ENCODE results near the gene MAST2. TPM values are rescaled to one million over a fixed set of nuclear protein-coding genes. Genes with fewer than 3 reads are reported as not detected.

MAST2 gene
- total RNA-seq, 1 experiment from 2014 or later, result 37.2 TPM

DNA sequence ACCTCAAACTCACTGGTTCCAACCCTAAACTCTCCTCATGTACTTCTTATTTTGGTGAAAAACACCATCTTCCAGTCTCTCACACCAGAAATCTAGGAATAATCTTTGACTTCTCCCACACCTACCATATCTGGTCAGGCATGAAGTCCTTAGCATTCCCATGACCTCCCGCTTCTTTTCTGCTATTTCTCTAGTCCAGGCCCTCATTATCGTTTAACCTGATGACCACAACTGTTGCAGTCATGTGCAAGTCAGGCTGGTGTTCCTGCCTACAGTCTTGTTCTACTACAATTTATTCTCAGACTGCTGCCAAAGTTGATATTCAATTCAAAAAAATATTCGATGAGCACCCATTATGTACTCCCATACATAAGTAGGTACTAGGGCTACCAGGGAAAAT is 257.7 kb downstream of the MAST2 start:
- H3K36me3 Mint-ChIP-seq, result peaks cover 31% of the 10 kb centered on the region
- H3K4me3 Mint-ChIP-seq, result no peak overlapping the region
- ChIA-PET POLR2A (no interaction called here), CTCF (no interaction called here)
- no peak for ATAC-seq
- no peak for DNase-seq (ENCODE audit: low spot score)
- no peak overlapping the region for H3K27ac Mint-ChIP-seq
- H3K4me1 Mint-ChIP-seq, result peaks cover 3% of the 10 kb centered on the region; the same call in 1 of the 2 replicates
- H3K27me3 Mint-ChIP-seq (ENCODE audit: low read depth), result no peaks in the 10 kb centered on the region; the same call in 1 of the 2 replicates
- H3K9me3 Mint-ChIP-seq, result peaks cover 18% of the 10 kb centered on the region
- TF ChIP-seq PRRX2 (CRISPR knock-in tag; IDR thresholded peaks at IDR 0.05) (no peak), KAT7 (CRISPR knock-in tag; IDR thresholded peaks at IDR 0.05; ENCODE audit: borderline replicate concordance) (no peak), NR2C2 (CRISPR knock-in tag; IDR thresholded peaks at IDR 0.05) (no peak), RORB (CRISPR knock-in tag; IDR thresholded peaks at IDR 0.05) (no peak), NFE2L1 (CRISPR knock-in tag; IDR thresholded peaks at IDR 0.05) (no peak), ZNF416 (CRISPR knock-in tag; IDR thresholded peaks at IDR 0.05) (no peak), ELF4 (CRISPR knock-in tag; IDR thresholded peaks at IDR 0.05; ENCODE audit: low read depth) (no peak), ETV6 (CRISPR knock-in tag; IDR thresholded peaks at IDR 0.05) (no peak), SMAD4 (CRISPR knock-in tag; IDR thresholded peaks at IDR 0.05) (no peak), RELA (CRISPR knock-in tag; IDR thresholded peaks at IDR 0.05; ENCODE audit: borderline replicate concordance) (no peak), ZNF317 (CRISPR knock-in tag; IDR thresholded peaks at IDR 0.05; ENCODE audit: borderline replicate concordance, low read depth) (no peak), FOXK1 (CRISPR knock-in tag; IDR thresholded peaks at IDR 0.05) (no peak), SP1 (CRISPR knock-in tag; conservative IDR thresholded peaks at IDR 0.05) (no peak)
- TF ChIP-seq, protein P1, sequence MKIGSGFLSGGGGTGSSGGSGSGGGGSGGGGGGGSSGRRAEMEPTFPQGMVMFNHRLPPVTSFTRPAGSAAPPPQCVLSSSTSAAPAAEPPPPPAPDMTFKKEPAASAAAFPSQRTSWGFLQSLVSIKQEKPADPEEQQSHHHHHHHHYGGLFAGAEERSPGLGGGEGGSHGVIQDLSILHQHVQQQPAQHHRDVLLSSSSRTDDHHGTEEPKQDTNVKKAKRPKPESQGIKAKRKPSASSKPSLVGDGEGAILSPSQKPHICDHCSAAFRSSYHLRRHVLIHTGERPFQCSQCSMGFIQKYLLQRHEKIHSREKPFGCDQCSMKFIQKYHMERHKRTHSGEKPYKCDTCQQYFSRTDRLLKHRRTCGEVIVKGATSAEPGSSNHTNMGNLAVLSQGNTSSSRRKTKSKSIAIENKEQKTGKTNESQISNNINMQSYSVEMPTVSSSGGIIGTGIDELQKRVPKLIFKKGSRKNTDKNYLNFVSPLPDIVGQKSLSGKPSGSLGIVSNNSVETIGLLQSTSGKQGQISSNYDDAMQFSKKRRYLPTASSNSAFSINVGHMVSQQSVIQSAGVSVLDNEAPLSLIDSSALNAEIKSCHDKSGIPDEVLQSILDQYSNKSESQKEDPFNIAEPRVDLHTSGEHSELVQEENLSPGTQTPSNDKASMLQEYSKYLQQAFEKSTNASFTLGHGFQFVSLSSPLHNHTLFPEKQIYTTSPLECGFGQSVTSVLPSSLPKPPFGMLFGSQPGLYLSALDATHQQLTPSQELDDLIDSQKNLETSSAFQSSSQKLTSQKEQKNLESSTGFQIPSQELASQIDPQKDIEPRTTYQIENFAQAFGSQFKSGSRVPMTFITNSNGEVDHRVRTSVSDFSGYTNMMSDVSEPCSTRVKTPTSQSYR (CRISPR knock-in tag; IDR thresholded peaks at IDR 0.05), result no peak
- TF ChIP-seq, protein P2, sequence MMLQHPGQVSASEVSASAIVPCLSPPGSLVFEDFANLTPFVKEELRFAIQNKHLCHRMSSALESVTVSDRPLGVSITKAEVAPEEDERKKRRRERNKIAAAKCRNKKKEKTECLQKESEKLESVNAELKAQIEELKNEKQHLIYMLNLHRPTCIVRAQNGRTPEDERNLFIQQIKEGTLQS (CRISPR knock-in tag; conservative IDR thresholded peaks at IDR 0.05), result no peak
- TF ChIP-seq, protein P3, sequence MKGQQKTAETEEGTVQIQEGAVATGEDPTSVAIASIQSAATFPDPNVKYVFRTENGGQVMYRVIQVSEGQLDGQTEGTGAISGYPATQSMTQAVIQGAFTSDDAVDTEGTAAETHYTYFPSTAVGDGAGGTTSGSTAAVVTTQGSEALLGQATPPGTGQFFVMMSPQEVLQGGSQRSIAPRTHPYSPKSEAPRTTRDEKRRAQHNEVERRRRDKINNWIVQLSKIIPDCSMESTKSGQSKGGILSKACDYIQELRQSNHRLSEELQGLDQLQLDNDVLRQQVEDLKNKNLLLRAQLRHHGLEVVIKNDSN (CRISPR knock-in tag; IDR thresholded peaks at IDR 0.05), result no peak
- TF ChIP-seq, protein P4, sequence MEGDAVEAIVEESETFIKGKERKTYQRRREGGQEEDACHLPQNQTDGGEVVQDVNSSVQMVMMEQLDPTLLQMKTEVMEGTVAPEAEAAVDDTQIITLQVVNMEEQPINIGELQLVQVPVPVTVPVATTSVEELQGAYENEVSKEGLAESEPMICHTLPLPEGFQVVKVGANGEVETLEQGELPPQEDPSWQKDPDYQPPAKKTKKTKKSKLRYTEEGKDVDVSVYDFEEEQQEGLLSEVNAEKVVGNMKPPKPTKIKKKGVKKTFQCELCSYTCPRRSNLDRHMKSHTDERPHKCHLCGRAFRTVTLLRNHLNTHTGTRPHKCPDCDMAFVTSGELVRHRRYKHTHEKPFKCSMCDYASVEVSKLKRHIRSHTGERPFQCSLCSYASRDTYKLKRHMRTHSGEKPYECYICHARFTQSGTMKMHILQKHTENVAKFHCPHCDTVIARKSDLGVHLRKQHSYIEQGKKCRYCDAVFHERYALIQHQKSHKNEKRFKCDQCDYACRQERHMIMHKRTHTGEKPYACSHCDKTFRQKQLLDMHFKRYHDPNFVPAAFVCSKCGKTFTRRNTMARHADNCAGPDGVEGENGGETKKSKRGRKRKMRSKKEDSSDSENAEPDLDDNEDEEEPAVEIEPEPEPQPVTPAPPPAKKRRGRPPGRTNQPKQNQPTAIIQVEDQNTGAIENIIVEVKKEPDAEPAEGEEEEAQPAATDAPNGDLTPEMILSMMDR (IDR thresholded peaks at IDR 0.05), result no peak
- TF ChIP-seq, protein P5, sequence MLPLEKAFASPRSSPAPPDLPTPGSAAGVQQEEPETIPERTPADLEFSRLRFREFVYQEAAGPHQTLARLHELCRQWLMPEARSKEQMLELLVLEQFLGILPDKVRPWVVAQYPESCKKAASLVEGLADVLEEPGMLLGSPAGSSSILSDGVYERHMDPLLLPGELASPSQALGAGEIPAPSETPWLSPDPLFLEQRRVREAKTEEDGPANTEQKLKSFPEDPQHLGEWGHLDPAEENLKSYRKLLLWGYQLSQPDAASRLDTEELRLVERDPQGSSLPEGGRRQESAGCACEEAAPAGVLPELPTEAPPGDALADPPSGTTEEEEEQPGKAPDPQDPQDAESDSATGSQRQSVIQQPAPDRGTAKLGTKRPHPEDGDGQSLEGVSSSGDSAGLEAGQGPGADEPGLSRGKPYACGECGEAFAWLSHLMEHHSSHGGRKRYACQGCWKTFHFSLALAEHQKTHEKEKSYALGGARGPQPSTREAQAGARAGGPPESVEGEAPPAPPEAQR (CRISPR knock-in tag; IDR thresholded peaks at IDR 0.05), result no peak

DNA sequence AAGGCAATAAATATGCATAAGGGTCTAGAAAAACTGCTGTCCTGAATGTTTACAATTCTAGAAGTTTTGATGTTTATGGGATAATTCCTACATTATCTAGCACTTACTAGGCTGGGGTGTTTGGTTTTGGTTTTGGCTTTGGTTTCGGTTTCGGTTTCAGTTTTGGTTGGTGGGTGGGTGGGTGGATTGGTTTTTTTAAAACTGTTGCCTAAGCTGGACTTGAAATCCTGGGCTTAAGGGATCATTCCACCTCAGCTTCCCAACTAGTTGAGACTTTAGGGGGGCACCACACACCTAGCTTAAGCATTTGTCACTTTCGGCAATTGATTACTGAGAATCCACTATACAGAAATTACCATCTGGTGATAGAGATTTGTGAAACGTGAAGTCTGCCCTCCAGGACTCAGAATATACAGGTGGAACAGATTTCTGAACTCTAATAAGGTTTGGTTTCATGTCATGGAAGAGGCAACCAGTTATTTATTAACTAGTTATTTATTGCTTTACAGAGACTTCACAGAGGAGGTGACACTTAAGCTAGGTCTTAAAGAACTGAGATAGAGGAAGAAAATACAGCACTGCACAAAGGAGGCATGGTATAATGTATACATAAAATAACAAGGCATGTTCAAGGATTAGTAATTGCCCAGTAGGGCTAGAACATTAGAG is 259.4 kb downstream of the MAST2 start:
- POLR2A ChIA-PET, result no interaction called here
- DNase-seq (ENCODE audit: low spot score), result no peak
- H3K4me1 Mint-ChIP-seq, result peaks cover 3% of the 10 kb centered on the region; the same call in 1 of the 2 replicates
- peaks cover 11% of the 10 kb centered on the region for H3K9me3 Mint-ChIP-seq
- no peaks in the 10 kb centered on the region; the same call in 1 of the 2 replicates for H3K27me3 Mint-ChIP-seq (ENCODE audit: low read depth)
- CTCF ChIA-PET, result interaction anchor here (0.6 to 2.0 kb wide), 2 partner anchors 13 to 161 kb away, joined by 3 to 7 read pairs; no protein-coding TSS in a partner anchor
- ATAC-seq, result no peak
- H3K4me3 Mint-ChIP-seq, result no peak overlapping the region
- peaks cover 21% of the 10 kb centered on the region for H3K36me3 Mint-ChIP-seq
- H3K27ac Mint-ChIP-seq, result 0 out of 2 replicates have a peak overlapping the region, but pooled peaks have one; percentile 47
- TF ChIP-seq TEAD4 (CRISPR knock-in tag; IDR thresholded peaks at IDR 0.05) (no peak), ZNF423 (CRISPR knock-in tag; IDR thresholded peaks at IDR 0.05) (no peak), NR3C1 (CRISPR knock-in tag; conservative IDR thresholded peaks at IDR 0.05; ENCODE audit: low read depth) (no peak), NFE2L1 (CRISPR knock-in tag; IDR thresholded peaks at IDR 0.05) (no peak), ZBTB21 (CRISPR knock-in tag; IDR thresholded peaks at IDR 0.05; ENCODE audit: borderline replicate concordance) (no peak), ZNF416 (CRISPR knock-in tag; IDR thresholded peaks at IDR 0.05) (no peak), ZNF671 (CRISPR knock-in tag; IDR thresholded peaks at IDR 0.05) (no peak), ZNF263 (CRISPR knock-in tag; IDR thresholded peaks at IDR 0.05; ENCODE audit: low read depth) (no peak)
- TF ChIP-seq, protein P6, sequence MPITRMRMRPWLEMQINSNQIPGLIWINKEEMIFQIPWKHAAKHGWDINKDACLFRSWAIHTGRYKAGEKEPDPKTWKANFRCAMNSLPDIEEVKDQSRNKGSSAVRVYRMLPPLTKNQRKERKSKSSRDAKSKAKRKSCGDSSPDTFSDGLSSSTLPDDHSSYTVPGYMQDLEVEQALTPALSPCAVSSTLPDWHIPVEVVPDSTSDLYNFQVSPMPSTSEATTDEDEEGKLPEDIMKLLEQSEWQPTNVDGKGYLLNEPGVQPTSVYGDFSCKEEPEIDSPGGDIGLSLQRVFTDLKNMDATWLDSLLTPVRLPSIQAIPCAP (CRISPR knock-in tag; IDR thresholded peaks at IDR 0.05), result no peak
- TF ChIP-seq, protein P1 (CRISPR knock-in tag; IDR thresholded peaks at IDR 0.05), result no peak
